AG10803 (cell line): Measurements from ENCODE around the gene SUFU.
"Not testable (repeated sequence)": the region's sequence is repeated elsewhere in the genome, so short reads cannot be mapped to it uniquely, and the experiment has no call there.

Experiments
- DNase-seq: peaks from one replicate; pipeline ENCODE4 v3.0.0; 2010; ENCODE audit warnings: low read depth
- H3K4me3 ChIP-seq: 2 replicates; pipeline ENCODE4 v1.5.1; 2011; ENCODE audit warnings: mild to moderate bottlenecking, low read length, control low read depth
- CTCF ChIP-seq: conservative IDR thresholded peaks from 2 replicates; pipeline ENCODE4 v1.5.1; 2011; ENCODE audit warnings: mild to moderate bottlenecking, low read length, control low read depth, inconsistent platforms

The SUFU gene

GRCh38 chr10:102534333-102534732 is 30.6 kb downstream of the SUFU start:
- TF ChIP-seq CTCF, result no peak
- no peak for DNase-seq

GRCh38 chr10:102534966-102535365 is 31.2 kb downstream of the SUFU start:
- not testable (repeated sequence) for DNase-seq, H3K4me3 ChIP-seq

More at GRCh38 chr10:102534333-102534732, 30.6 kb downstream of the SUFU start:
- H3K4me3 ChIP-seq, result no peak overlapping the region

GRCh38 chr10:102535481-102536147 is 31.8 kb downstream of the SUFU start:
- DNase-seq, result no peak
- no peak for TF ChIP-seq CTCF
- H3K4me3 ChIP-seq, result no peak overlapping the region

- TF ChIP-seq CTCF, result no peak
- no peak overlapping the region for H3K4me3 ChIP-seq
- DNase-seq, result no peak
Observed at GRCh38 chr10:102537367-102537766, 33.6 kb downstream of the SUFU start.

- no peak overlapping the region for H3K4me3 ChIP-seq
- TF ChIP-seq CTCF, result no peak
- DNase-seq, result no peak
Observed at GRCh38 chr10:102537948-102538347, 34.2 kb downstream of the SUFU start.

- DNase-seq, result no peak
- no peak for TF ChIP-seq CTCF
- no peak overlapping the region for H3K4me3 ChIP-seq
Observed at GRCh38 chr10:102538811-102539210, 35.0 kb downstream of the SUFU start.

- DNase-seq, result peak; percentile 18
- H3K4me3 ChIP-seq, result no peak overlapping the region
- TF ChIP-seq CTCF, result peak; percentile 49
Observed at GRCh38 chr10:102540023-102540422, 36.3 kb downstream of the SUFU start.
